GM18499 (cell line): ENCODE results near the gene DCHS1.
A peak's percentile ranks its signal among the peaks of the same experiment; 100 is the strongest.

Experiments used
- ATAC-seq: cut with Tn5 transposase; IDR thresholded peaks from one replicate; pipeline ENCODE4 v1.9.1; 2021; ENCODE audit warnings: moderate number of reproducible peaks; ENCODE audit not compliant: insufficient read depth, unreplicated experiment

DCHS1 gene

GRCh38 chr11:6630632-6631291 is 24.8 kb downstream of the DCHS1 start:
- ATAC-seq: no peak

DNA sequence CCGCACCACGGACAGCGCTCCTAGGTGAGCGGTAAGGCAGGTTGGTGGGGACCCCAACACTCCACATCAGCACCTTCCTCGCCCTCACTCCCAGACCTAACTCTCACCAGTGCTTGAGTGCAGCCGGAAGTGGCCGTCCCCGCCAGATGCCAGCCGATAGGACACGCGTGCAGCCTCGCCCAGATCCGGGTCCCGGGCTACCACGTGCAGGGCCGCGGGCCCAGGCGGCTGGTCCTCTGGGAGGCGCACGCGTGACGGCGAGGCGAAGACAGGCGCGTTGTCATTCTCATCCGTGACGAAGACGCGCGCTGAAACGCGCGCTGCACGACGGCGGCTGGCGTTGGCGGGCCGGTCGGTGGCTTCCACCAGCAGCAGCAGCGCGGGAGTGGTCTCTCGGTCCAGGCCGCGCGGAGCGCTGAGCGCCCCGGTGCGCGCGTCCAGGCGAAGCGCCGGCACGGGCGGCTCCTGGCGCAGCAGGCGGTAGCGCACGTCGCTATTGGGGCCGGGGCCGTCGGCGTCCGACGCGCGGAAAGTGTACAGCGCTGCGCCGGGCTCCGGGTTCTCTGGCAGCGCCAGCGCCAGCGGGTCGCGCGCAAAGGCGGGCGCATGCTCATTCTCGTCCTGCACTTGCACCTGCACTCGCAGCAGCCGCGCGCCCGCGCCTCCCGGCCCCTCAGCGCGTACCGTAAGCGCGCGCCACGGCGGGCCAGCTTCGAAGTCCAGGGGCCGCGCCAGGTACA is 25.5 kb downstream of the DCHS1 start:
- no peak for ATAC-seq

DNA sequence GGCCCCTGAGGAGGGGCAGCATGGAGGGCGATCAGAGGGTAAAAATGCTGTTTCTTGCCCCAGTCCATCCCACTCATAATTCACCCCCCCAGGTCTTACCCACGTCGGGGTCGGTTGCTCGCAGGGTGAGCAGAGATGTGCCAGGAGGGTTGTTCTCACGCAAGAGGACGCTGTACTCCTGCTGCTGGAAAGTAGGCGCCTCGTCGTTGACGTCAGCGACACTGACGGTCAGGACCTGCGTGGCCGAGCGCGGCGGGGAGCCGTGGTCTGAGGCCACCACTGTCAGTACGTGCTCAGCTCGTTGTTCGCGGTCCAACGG is 26.1 kb downstream of the DCHS1 start:
- ATAC-seq: no peak

- no peak for ATAC-seq
Observed at GRCh38 chr11:6628526-6628925, 27.1 kb downstream of the DCHS1 start.

DNA sequence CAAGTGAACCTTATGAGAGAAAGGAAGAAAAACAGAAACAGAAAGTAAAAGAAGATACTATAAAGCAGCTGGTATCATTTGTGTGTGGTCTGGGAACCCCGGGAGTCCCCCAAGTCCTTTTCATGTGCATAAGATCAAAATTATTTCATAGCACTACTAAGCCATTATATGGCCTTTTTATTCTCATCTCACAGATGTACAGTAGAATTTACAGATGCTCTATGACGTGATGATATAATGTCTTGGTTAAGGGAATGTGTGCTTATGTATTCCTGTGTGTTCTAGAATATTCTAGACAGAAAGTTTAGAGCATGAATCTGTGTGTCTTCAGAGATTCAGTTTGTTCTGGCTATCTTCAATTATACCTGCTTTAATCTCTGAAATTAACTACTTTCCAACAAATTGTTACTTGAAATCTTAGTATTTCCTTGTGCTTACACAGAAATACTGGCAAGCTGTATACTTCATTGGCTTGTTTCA is 27.8 kb downstream of the DCHS1 start:
- ATAC-seq: peak; percentile 53

DNA sequence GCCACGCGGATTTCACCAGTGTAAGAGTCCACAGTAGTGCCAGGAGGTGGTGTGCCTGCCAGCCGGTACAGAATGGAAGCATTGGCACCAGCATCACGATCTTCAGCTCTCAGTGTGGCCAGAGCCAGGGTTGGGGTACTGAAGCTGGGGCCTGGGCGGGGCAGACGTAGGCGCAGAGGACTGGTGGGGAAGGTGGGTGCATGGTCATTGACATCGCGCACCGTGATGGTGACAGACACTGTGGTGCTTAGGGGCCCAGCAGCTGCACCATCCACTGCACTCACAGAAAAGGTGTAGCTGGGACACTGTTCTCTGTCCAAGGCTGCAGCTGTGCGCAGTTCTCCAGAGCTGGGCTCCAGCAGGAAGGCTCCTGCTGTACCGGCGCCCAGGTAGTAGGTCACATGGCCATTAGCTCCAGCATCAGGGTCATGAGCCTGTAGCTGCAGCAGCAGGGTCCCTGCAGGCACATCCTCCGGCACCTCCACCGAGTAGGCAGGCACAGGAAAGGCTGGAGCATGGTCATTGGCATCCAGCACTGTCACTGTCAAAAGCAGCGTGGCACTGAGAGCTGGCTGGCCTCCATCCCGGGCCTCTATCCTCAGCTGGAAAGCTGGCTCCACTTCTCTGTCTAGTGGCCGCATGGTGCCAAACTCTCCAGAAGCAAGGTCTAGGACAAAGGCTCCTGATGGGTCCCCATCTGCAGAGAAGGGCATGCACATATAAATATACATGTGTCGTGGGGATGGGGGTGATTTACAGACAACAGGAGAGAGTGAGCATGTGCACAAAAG is 28.4 kb downstream of the DCHS1 start:
- no peak for ATAC-seq

GRCh38 chr11:6625832-6626420 is 29.7 kb downstream of the DCHS1 start:
- ATAC-seq: no peak

GRCh38 chr11:6625156-6625831 is 30.3 kb downstream of the DCHS1 start:
- no peak for ATAC-seq

- no peak for ATAC-seq
Observed at GRCh38 chr11:6623391-6624363, 31.9 kb downstream of the DCHS1 start.

- ATAC-seq: no peak
Observed at GRCh38 chr11:6622261-6623171, 33.1 kb downstream of the DCHS1 start.

- ATAC-seq: no peak
Observed at GRCh38 chr11:6621711-6622211, 33.8 kb downstream of the DCHS1 start.

DNA sequence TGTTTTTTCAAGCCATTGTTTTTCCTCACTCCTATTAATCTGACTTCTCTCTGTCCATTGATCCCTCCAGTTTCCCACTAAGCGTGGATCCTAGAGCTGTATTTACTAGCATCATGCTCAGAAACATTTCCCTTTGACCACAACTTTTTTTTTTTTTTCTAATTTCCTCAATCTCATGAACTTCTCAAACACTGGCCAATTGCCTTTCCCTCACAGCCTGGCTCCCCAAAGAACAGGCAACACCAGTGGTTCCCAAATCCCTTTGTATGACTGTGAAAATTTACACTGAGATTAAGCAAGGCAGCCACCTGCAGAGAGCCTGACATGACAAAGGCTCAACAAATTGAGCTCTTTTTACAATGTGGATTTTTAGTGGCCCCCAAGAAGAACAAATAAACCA is 35.0 kb downstream of the DCHS1 start:
- no peak for ATAC-seq

DNA sequence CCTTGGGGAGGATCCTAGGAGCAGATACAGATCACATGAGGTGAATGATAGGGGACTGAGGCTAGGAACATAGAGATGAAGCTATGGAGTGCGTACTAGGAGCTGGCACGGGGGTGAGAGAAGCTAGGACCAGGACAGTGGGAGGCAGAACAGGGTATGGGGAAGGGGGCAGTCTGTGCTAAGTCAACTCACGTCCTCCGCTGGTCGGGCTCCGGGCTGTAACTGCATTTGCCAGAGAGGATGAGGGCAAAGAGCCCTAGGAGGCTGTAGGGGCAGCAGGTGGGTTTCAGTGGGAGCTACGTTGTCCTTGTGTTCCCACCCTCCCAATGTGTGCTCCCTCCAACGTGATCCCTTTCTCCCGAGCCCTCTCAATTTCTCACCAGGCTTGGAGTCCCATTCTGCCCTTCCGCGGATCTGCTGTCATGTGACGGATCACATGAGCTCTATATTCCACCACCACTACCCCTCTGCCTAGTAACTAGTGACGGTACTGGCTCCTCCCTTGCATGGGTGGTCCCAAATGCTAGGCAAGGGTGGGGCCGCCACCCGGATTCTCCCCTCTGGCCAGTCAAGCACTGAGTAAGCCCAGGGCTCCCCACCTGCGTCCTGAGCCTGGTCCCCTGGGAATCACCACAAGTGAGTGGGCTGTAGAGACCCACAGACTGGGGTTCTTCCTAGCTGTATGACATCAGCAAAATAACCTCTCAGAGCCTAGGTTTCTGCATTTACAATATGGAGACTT is 36.4 kb downstream of the DCHS1 start, which contains the start of gene TPP1:
TPP1 (minus strand) TSS at position 419 of the 742 bp plus-strand sequence; CDS start at position 397, 22 bp downstream.
- ATAC-seq: peak; percentile 97

GRCh38 chr11:6618117-6619003 is 37.2 kb downstream of the DCHS1 start:
- no peak for ATAC-seq

GRCh38 chr11:6617315-6617781 is 38.3 kb downstream of the DCHS1 start:
- ATAC-seq: no peak

- ATAC-seq: no peak
Observed at GRCh38 chr11:6616596-6617250, 38.9 kb downstream of the DCHS1 start.
